ENCODE data around the gene CPLX1.
"Not testable (repeated sequence)": the region's sequence is repeated elsewhere in the genome, so short reads cannot be mapped to it uniquely, and the experiment has no call there.

CPLX1 gene

DNA sequence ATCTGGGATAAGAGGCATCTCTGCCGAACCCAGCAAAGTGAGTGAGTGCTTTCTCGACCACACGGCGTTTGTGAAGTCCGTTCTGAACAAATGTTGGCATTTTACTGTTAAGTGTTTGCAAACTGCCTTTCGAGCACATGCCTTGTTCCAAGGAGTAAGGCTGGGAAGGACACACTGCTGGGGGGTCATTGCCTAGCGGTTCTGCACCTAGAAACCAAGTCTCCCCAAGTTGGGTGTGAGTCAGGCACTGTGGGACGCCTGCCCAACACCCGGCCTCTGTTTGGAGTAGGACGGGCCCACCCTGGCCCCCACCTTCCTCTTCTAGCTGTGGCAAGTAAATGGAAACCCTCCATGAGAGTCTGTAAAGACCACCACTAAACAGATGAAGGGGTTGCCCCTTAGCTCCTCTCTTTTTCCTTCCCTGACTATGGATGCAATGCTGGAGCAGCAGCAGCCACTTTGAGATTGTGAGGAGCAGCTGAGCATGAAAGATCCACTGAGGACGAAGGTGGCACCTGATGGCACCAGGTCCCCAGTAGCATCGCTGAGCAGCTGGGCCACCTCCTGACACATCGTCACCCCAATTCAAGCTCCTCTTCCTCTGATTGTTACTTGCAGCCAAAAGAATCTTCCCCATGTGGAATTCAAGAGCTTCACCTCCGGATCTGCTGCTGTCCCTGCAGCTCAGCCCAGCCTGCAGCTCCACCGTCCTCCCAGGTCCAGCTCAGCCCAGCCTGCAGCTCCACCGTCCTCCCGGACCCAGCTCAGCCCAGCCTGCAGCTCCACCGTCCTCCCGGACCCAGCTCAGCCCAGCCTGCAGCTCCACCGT is 6.3 kb downstream of the CPLX1 start:
- H3K27ac ChIP-seq (ENCODE audit: low read length): no peak overlapping the region
- no peak overlapping the region for H3K9ac ChIP-seq (ENCODE audit: low read length in 2 of 2)
- no peak overlapping the region for H3K4me3 ChIP-seq (ENCODE audit: low read length in 2 of 2)
- H3K27me3 ChIP-seq (ENCODE audit: control insufficient read depth in 1 of 2, insufficient read depth in 2 of 2, low read length in 2 of 2): peaks cover 26 to 44% of the 10 kb centered on the region in 2 donors
- peaks cover 8% of the 10 kb centered on the region for H3K4me1 ChIP-seq (ENCODE audit: control insufficient read depth, insufficient read depth, low read length)
- H3K36me3 ChIP-seq (ENCODE audit: control insufficient read depth in 2 of 2, insufficient read depth in 2 of 2, low read length in 2 of 2): no peaks in the 10 kb centered on the region
- H3K9me3 ChIP-seq (ENCODE audit: control insufficient read depth in 2 of 2, low read length in 2 of 2): peaks cover 0 to 5% of the 10 kb centered on the region in 2 donors

- H3K36me3 ChIP-seq (ENCODE audit: control insufficient read depth in 2 of 2, insufficient read depth in 2 of 2, low read length in 2 of 2): no peaks in the 10 kb centered on the region
- H3K4me3 ChIP-seq (ENCODE audit: low read length in 2 of 2): no peak overlapping the region
- no peak overlapping the region for H3K27ac ChIP-seq (ENCODE audit: low read length)
- peaks cover 0 to 5% of the 10 kb centered on the region in 2 donors for H3K9me3 ChIP-seq (ENCODE audit: control insufficient read depth in 2 of 2, low read length in 2 of 2)
- H3K9ac ChIP-seq (ENCODE audit: low read length in 2 of 2): no peak overlapping the region
- peaks cover 8% of the 10 kb centered on the region for H3K4me1 ChIP-seq (ENCODE audit: control insufficient read depth, insufficient read depth, low read length)
- H3K27me3 ChIP-seq (ENCODE audit: control insufficient read depth in 1 of 2, insufficient read depth in 2 of 2, low read length in 2 of 2): peaks cover 21 to 39% of the 10 kb centered on the region in 2 donors
These were observed 7.6 kb downstream of the CPLX1 start for GRCh38 chr4:818106-818921.

DNA sequence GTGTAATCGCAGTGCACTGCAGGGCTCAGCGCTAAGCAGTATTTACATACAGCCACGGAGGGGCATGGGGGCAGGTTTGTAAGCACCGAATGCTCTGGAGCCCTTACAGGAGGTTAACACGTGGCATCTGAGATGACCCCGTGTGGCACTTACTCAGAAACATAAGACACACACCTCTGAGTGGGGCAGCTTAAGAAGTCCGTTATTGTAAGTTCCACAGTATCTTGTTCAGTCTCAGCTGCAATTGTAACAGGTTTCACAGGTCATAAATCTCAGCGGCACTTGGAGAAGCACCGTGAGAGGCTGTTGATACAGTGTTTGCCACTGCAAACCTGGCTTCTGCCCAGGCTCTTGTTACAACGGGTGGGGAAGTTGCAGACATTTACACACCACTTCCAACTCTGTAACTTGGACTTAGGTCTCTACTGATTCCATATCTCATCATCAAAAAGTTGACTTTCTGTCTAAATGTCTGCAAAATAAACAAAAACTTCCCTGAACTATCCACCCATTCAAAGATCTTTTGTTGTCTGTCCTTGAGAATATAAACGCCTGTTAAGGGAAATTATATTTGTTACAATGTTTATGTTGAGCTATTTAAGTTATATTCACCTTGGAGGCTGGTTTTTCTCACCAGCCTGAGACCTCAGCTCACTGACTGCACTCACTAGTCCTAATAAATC is 10.3 kb downstream of the CPLX1 start:
- peaks cover 24 to 25% of the 10 kb centered on the region in 2 donors for H3K27me3 ChIP-seq (ENCODE audit: control insufficient read depth in 1 of 2, insufficient read depth in 2 of 2, low read length in 2 of 2)
- no peak overlapping the region for H3K27ac ChIP-seq (ENCODE audit: low read length)
- no peaks in the 10 kb centered on the region for H3K36me3 ChIP-seq (ENCODE audit: control insufficient read depth in 2 of 2, insufficient read depth in 2 of 2, low read length in 2 of 2)
- H3K9me3 ChIP-seq (ENCODE audit: control insufficient read depth in 2 of 2, low read length in 2 of 2): peaks cover 2 to 5% of the 10 kb centered on the region in 2 donors
- H3K4me3 ChIP-seq (ENCODE audit: low read length in 2 of 2): peak overlapping the region in 1 of 2 donors; percentile 29
- H3K4me1 ChIP-seq (ENCODE audit: control insufficient read depth, insufficient read depth, low read length): peaks cover 8% of the 10 kb centered on the region
- no peak overlapping the region for H3K9ac ChIP-seq (ENCODE audit: low read length in 2 of 2)

GRCh38 chr4:814312-814850 is 11.5 kb downstream of the CPLX1 start:
- peaks cover 20 to 21% of the 10 kb centered on the region in 2 donors for H3K27me3 ChIP-seq (ENCODE audit: control insufficient read depth in 1 of 2, insufficient read depth in 2 of 2, low read length in 2 of 2)
- no peaks in the 10 kb centered on the region for H3K36me3 ChIP-seq (ENCODE audit: control insufficient read depth in 2 of 2, insufficient read depth in 2 of 2, low read length in 2 of 2)
- H3K9ac ChIP-seq (ENCODE audit: low read length in 2 of 2): no peak overlapping the region
- H3K4me1 ChIP-seq (ENCODE audit: control insufficient read depth, insufficient read depth, low read length): peaks cover 8% of the 10 kb centered on the region
- peaks cover 0 to 2% of the 10 kb centered on the region in 2 donors for H3K9me3 ChIP-seq (ENCODE audit: control insufficient read depth in 2 of 2, low read length in 2 of 2)
- no peak overlapping the region for H3K27ac ChIP-seq (ENCODE audit: low read length)
- H3K4me3 ChIP-seq (ENCODE audit: low read length in 2 of 2): no peak overlapping the region

- peaks cover 8% of the 10 kb centered on the region for H3K4me1 ChIP-seq (ENCODE audit: control insufficient read depth, insufficient read depth, low read length)
- H3K9me3 ChIP-seq (ENCODE audit: control insufficient read depth in 2 of 2, low read length in 2 of 2): peaks cover 0 to 2% of the 10 kb centered on the region in 2 donors
- H3K36me3 ChIP-seq (ENCODE audit: control insufficient read depth in 2 of 2, insufficient read depth in 2 of 2, low read length in 2 of 2): no peaks in the 10 kb centered on the region
- no peak overlapping the region for H3K9ac ChIP-seq (ENCODE audit: low read length in 2 of 2)
- peaks cover 19 to 26% of the 10 kb centered on the region in 2 donors for H3K27me3 ChIP-seq (ENCODE audit: control insufficient read depth in 1 of 2, insufficient read depth in 2 of 2, low read length in 2 of 2)
- no peak overlapping the region for H3K4me3 ChIP-seq (ENCODE audit: low read length in 2 of 2)
- H3K27ac ChIP-seq (ENCODE audit: low read length): no peak overlapping the region
These were observed 12.0 kb downstream of the CPLX1 start for GRCh38 chr4:813900-814299.

GRCh38 chr4:808860-809570 is 16.9 kb downstream of the CPLX1 start:
- Histone ChIP-seq H3K9me3 (ENCODE audit: control insufficient read depth in 2 of 2, low read length in 2 of 2) (peaks cover 0 to 8% of the 10 kb centered on the region in 2 donors), H3K27me3 (ENCODE audit: control insufficient read depth in 1 of 2, insufficient read depth in 2 of 2, low read length in 2 of 2) (peaks cover 13 to 24% of the 10 kb centered on the region in 2 donors), H3K9ac (ENCODE audit: low read length in 2 of 2) (no peak overlapping the region), H3K36me3 (ENCODE audit: control insufficient read depth in 2 of 2, insufficient read depth in 2 of 2, low read length in 2 of 2) (no peaks in the 10 kb centered on the region), H3K4me1 (ENCODE audit: control insufficient read depth, insufficient read depth, low read length) (no peaks in the 10 kb centered on the region), H3K27ac (ENCODE audit: low read length) (no peak overlapping the region), H3K4me3 (ENCODE audit: low read length in 2 of 2) (no peak overlapping the region)

DNA sequence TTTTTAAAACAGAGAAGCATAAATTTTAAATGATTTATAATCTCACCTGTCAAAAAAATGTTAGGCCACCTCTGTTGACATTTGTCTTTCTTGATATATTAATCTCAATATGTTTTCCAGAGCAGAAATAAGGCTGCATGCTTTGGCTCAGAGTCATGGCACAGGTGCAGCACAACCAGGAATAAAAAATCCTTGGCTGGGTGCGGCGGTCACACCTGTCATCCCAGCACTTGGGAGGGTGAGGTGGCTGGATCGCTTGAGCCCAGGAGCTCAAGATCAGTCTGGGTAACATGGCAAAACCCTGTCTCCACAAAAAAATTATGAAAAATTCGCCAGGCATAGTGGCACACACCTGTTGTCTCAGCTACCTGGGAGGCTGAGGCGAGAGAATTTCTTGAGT is 18.1 kb downstream of the CPLX1 start:
- Histone ChIP-seq H3K27ac (ENCODE audit: low read length) (no peak overlapping the region), H3K9me3 (ENCODE audit: control insufficient read depth in 2 of 2, low read length in 2 of 2) (peaks cover 0 to 8% of the 10 kb centered on the region in 2 donors), H3K4me1 (ENCODE audit: control insufficient read depth, insufficient read depth, low read length) (no peaks in the 10 kb centered on the region), H3K9ac (ENCODE audit: low read length in 2 of 2) (no peak overlapping the region), H3K27me3 (ENCODE audit: control insufficient read depth in 1 of 2, insufficient read depth in 2 of 2, low read length in 2 of 2) (peaks cover 5 to 18% of the 10 kb centered on the region in 2 donors), H3K36me3 (ENCODE audit: control insufficient read depth in 2 of 2, insufficient read depth in 2 of 2, low read length in 2 of 2) (no peaks in the 10 kb centered on the region), H3K4me3 (ENCODE audit: low read length in 2 of 2) (no peak overlapping the region)

- not testable (repeated sequence) for H3K9me3 ChIP-seq (ENCODE audit: control insufficient read depth in 2 of 2, low read length in 2 of 2); H3K4me1 ChIP-seq (ENCODE audit: control insufficient read depth, insufficient read depth, low read length); H3K36me3 ChIP-seq (ENCODE audit: control insufficient read depth in 2 of 2, insufficient read depth in 2 of 2, low read length in 2 of 2); H3K9ac ChIP-seq (ENCODE audit: low read length in 2 of 2); H3K27ac ChIP-seq (ENCODE audit: low read length); H3K4me3 ChIP-seq (ENCODE audit: low read length in 2 of 2)
- peaks cover 4 to 15% of the 10 kb centered on the region in 2 donors for H3K27me3 ChIP-seq (ENCODE audit: control insufficient read depth in 1 of 2, insufficient read depth in 2 of 2, low read length in 2 of 2)
These were observed 18.9 kb downstream of the CPLX1 start for GRCh38 chr4:806979-807378.

- H3K4me3 ChIP-seq (ENCODE audit: low read length in 2 of 2): no peak overlapping the region
- no peak overlapping the region for H3K27ac ChIP-seq (ENCODE audit: low read length)
- no peaks in the 10 kb centered on the region for H3K4me1 ChIP-seq (ENCODE audit: control insufficient read depth, insufficient read depth, low read length)
- H3K27me3 ChIP-seq (ENCODE audit: control insufficient read depth in 1 of 2, insufficient read depth in 2 of 2, low read length in 2 of 2): peaks cover 2 to 8% of the 10 kb centered on the region in 2 donors
- H3K9me3 ChIP-seq (ENCODE audit: control insufficient read depth in 2 of 2, low read length in 2 of 2): peaks cover 0 to 5% of the 10 kb centered on the region in 2 donors
- no peaks in the 10 kb centered on the region for H3K36me3 ChIP-seq (ENCODE audit: control insufficient read depth in 2 of 2, insufficient read depth in 2 of 2, low read length in 2 of 2)
- H3K9ac ChIP-seq (ENCODE audit: low read length in 2 of 2): no peak overlapping the region
These were observed 21.1 kb downstream of the CPLX1 start for GRCh38 chr4:804804-805203.

DNA sequence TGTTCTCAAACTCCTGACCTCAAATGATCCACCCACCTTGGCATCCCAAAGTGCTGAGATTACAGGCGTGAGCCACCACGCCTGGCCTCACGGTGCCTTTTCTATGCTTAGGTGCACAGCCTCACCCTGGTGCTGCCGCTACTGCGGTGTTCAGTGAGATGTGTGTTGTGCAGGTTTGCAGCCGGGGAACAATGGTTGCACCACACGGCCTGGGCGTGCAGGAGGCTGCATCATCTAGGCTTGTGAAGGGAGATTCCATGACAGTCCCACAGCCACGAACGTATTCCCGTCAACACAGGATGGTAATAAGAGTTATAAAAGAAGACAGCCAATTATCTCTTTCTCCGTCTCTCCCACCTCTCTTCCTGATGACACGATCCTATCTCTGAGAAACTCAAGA is 22.0 kb downstream of the CPLX1 start:
- peaks cover 0 to 5% of the 10 kb centered on the region in 2 donors for H3K9me3 ChIP-seq (ENCODE audit: control insufficient read depth in 2 of 2, low read length in 2 of 2)
- H3K36me3 ChIP-seq (ENCODE audit: control insufficient read depth in 2 of 2, insufficient read depth in 2 of 2, low read length in 2 of 2): no peaks in the 10 kb centered on the region
- H3K27me3 ChIP-seq (ENCODE audit: control insufficient read depth in 1 of 2, insufficient read depth in 2 of 2, low read length in 2 of 2): peaks cover 2 to 3% of the 10 kb centered on the region in 2 donors
- H3K4me3 ChIP-seq (ENCODE audit: low read length in 2 of 2): no peak overlapping the region
- no peak overlapping the region for H3K27ac ChIP-seq (ENCODE audit: low read length)
- H3K4me1 ChIP-seq (ENCODE audit: control insufficient read depth, insufficient read depth, low read length): no peaks in the 10 kb centered on the region
- H3K9ac ChIP-seq (ENCODE audit: low read length in 2 of 2): no peak overlapping the region

Measured in stomach smooth muscle (tissue), 2 donors.